IPS-11a (cell line): Measurements from ENCODE around the gene NCOA7.

ENCODE experiments used
- H3K4me3 ChIP-seq: one replicate; pipeline ENCODE4 v1.5.1; 2013; ENCODE audit warnings: low read depth, low read length, control low read depth

Gene NCOA7, protein sequence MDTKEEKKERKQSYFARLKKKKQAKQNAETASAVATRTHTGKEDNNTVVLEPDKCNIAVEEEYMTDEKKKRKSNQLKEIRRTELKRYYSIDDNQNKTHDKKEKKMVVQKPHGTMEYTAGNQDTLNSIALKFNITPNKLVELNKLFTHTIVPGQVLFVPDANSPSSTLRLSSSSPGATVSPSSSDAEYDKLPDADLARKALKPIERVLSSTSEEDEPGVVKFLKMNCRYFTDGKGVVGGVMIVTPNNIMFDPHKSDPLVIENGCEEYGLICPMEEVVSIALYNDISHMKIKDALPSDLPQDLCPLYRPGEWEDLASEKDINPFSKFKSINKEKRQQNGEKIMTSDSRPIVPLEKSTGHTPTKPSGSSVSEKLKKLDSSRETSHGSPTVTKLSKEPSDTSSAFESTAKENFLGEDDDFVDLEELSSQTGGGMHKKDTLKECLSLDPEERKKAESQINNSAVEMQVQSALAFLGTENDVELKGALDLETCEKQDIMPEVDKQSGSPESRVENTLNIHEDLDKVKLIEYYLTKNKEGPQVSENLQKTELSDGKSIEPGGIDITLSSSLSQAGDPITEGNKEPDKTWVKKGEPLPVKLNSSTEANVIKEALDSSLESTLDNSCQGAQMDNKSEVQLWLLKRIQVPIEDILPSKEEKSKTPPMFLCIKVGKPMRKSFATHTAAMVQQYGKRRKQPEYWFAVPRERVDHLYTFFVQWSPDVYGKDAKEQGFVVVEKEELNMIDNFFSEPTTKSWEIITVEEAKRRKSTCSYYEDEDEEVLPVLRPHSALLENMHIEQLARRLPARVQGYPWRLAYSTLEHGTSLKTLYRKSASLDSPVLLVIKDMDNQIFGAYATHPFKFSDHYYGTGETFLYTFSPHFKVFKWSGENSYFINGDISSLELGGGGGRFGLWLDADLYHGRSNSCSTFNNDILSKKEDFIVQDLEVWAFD

DNA sequence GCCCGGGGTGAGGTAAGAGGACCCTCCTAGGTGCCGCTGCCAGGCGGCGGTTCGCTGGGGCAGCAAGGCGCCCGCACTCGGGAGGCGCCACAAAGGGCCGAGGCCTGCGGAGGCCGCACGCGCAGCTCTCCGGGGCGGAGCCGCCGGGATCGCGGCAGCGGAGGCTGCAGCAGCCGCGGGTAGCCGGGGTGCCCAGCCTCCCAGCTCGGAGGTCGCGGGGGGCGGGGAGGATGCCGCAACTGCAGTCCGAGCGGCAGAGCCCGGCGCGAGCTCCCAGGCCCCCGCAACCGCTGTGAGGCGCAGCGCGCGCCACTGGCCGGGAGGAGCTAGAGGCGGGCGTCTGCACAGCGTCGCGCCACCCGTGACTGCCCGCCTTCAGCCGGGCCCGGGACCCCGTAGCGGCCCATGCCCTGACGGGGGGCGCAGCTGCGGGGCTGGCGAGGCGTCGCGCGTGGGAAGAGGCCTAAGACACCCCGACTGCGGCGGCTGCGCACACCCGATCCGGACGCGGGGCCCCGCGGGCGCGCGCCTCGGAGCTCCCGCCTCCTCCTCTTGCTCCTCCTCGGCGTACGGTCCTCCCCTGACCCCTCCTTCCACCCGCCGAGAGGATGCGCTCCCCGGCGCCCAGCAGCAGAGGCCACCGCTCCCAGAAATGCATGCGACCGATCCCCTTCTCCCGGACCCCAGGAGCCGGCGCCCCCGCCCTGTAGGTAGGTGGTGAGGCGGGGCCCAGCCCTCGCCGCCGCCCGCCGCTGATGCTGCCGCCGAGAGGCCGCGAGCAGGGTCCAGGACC, at the start of gene NCOA7:
Gene NCOA7, plus strand, starts transcription at position 603 of the 793 bp plus-strand sequence. CDS start 24,395 bp downstream, outside the sequence.
- H3K4me3 ChIP-seq, result peak within 1 kb of the TSS; percentile 88

DNA sequence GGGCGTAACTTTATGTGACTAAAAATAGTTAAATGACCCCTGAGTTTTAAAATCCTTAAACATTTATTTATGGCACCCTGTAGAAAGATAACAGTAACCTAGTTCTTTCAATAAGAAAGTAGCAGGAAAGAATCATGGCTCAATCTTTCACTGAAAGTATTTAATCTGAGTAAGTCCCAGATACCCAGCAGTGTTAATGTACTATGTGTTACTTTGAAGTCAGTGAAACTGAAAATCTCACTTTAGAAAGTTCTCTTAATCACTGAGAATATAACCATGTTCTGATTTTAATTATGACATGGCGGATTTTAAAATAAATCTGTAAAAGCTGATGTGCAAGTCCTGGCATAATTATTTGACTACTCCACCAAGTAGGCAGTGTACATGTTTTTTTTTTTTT, 49.4 kb upstream of the NCOA7 start:
- no peak overlapping the region for H3K4me3 ChIP-seq

DNA sequence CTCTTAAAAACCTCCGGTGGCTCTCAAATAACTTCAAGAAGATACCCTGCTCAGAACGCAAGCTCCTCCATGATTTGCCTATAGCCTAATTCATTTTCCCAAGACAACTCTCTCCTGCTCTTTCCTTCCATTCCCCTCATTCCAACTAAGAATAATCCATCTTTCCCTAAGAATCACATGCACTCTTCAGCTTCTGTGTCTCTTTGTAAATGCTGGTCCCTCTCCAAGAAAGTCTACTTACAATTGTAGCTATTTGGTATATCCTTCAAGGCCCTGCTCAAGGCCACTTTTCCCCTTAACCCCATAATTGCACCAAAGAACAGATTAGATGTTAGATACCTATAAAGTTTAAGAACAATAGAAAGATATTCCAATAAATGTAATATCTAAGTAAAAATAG, 48.7 kb upstream of the NCOA7 start:
- no peak overlapping the region for H3K4me3 ChIP-seq

DNA sequence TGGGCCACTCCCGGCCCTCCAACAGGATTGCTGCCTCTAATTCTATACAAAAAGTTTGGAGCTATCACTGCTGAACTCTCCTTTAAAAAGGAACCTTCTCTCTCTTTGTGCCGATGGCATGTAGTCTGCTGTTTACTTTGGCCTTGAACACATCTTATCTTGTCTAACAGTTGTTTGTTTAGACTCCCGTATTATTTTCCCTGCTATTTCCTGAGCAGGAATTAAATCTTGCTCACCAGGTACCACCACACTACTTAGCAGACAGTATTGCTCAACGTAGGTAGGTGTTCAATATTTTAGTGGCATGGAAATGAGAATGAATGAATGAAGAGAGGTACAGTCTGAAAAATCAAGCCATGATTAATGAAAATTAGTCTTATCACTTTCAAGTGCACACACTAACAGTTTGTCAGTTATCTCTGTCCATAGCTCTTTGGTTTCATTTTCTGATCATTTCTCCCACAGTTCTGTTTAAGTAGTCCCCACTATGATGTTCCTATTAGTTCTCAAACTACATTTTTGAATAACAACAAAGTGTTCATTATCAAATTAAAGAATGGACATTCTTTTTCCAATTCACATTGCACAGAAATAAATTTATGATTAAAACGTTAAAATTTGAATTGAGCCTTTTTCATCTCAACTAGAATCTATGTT, 48.2 kb upstream of the NCOA7 start:
- H3K4me3 ChIP-seq, result no peak overlapping the region

DNA sequence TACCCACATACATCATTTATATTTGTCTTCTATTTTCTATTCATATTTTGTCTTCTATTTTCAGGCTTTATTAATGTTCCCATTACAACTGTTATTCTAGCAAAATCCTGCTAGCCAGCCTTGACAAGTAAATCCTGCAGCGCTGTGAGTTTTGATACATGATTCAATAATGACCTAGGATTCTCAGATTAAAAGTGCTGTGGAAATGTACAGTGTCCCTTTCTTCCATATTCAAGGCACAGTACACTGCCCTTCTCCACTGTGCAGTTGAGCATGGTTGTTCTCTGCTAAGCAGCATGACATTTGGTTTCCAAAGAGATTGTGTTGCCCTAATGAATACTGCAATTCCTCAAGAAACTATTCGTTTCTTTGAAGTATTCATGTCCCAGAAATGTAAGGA, 47.2 kb upstream of the NCOA7 start:
- H3K4me3 ChIP-seq, result no peak overlapping the region

DNA sequence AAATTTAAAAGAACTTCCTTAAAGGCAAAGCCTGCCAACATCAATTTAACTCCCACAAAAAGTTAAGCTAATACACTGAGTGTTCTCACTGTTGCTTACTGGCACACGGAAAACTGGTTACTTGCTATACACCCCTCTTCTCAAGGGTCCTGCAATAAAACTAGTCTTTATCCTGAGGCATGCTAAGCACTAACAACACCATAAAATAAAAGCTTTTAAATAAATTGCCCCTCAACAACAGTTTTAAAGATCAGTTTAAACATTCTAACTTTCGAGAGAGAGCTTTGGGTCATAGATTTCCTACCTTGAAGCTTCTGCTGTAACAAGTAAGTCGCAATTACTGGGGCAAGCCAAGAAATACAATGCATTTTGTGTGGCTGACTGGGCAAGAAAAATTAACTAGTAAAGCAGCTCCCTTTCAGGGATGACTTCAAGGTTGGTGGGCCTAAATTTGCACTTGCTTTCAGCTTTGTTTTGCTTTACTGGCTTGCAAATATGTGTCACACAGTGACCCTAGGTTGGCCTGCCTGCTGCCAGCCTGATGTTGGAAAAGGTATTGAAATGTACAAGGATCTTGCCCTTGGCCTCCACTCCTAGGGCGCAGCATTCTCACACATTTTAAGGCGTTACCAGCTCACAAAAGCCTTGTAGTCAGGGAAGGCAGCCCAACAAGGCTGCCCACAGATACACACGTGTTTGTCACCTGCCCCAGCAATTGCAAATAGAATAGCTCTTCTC, 45.3 kb upstream of the NCOA7 start:
- H3K4me3 ChIP-seq, result peak overlapping the region; percentile 37

DNA sequence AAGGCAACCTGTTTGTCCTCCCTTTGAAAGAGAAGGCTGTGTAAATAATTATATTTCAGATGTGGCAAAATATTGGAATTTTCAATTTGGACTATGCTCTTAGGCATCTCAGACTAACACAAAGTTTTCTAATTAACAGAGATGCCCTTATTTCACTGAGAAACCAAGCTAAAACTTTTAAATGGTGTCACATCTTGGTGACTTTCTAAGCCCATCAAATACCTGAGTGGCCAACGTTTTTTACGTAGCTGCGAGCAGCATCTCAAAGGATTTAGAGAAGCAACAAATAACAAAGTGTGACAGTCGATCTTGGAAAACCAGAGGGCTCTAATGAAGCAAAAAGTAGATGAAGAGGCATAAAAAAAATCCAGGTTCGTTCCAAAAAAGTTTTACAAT, 44.7 kb upstream of the NCOA7 start:
- H3K4me3 ChIP-seq, result peak overlapping the region; percentile 60

DNA sequence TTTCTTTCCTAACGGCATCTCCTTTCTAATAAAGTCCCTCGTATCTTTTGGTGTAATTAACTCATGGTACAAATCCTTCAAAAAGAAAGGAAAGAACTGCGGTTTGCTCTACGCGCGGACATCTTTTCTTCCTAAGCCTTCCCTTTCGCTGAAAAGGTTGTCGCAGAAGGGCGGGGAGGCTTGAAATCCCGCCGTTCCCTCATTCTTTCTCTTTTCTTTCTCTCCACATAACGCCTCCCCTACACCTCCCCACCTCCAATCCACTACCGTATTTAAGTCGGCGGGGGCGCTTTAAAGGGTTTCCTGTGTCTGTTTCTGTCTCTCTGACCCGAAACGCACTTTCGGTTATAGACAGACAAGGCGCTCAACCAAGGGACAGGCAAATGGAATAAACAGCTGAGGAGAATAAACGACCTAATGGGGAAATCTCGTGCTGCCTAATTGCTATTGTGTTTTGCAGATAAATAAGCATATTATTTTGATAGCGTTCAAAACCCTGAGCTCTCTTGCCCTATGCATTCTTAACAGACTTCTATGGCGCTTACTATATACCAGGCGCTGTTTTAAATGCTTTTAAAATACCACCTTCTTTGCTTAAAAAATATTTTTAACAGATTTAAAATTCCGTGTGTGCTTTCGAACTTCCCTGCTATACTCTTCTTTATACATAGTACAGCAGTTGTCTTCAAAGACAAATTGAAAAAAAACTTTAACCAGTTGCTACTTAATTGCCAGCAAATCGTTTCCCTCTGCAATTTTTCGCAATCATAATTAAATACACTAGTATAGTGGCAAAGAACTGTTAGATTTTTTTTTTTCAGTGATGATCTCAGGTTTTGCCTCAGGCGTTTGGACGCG, 43.8 kb upstream of the NCOA7 start:
- H3K4me3 ChIP-seq, result peak overlapping the region; percentile 60

DNA sequence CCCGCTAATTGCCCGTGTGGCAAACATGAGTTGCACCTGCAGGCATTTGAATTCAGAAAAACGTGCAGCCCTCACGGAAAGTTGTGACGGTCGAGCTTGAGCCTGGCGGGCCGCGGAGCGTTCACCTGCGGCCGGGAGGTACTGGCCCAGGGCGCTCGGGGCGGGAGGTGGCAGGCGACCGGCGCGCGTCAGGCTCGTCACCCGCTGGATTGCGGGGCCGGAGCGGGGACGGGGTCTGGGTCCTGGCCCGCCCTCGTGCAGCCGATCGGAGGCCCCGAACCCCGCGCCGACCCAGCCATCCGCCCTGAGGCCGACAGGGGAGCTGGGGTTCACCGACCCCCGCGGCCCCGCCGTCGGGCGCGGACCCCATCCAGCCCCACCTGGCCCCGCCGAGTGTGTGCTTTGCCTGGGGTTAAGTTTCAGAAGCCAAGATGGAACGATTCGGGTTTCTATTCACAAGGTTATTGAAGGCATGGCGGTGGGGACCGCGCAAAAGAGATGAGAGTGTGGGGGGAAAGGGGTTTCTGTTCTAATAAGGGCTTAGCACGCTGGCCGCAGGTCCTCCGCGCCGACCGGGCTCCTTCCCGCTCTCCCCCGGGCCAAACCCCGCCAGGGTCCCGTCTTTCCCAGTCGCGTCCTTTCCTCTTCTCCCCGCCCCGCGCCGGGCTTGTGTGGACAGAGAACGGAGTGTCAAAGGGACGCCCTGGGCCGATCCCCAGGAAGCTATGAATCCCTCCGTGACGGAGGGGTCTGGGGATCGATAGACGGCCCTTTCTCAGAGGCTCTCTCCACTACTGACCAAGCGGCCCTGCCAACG, 43.0 kb upstream of the NCOA7 start:
- peak overlapping the region; percentile 60 for H3K4me3 ChIP-seq

DNA sequence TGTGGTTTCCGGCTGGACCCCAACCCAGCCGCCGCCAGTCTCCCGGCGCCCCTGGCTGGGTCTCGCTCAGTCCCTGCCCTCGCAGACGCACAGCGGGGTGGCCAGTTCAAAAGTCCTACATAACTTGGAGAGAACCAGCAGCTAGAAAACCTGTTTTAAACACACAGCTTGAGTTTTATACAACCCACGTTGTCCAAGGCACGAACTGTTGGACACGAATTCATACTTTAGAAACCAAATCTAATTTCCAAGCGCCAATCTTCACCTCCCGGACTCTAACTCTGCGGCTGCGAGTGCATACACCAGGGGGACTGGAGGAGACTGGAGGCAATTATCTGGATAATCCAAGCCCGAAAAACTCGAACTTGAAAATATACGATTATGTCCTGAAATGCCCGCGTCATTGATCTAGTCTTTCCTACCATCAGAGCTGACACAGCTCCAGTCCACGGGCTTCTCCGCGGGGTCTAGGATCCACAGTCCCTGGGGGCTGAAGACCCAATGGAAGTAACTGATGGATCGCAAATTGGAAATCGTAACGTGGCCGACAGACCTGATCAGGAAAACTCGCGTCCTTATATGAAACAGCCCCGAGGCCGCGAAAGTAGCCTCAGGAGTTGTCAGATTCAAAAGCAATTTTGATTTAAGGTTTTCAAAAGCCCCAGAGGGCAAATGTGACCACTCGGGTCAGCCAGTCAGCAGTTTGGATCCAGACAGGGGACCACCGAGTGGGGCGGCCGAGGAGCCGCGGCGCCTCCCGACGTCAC, 42.2 kb upstream of the NCOA7 start:
- H3K4me3 ChIP-seq, result peak overlapping the region; percentile 60

DNA sequence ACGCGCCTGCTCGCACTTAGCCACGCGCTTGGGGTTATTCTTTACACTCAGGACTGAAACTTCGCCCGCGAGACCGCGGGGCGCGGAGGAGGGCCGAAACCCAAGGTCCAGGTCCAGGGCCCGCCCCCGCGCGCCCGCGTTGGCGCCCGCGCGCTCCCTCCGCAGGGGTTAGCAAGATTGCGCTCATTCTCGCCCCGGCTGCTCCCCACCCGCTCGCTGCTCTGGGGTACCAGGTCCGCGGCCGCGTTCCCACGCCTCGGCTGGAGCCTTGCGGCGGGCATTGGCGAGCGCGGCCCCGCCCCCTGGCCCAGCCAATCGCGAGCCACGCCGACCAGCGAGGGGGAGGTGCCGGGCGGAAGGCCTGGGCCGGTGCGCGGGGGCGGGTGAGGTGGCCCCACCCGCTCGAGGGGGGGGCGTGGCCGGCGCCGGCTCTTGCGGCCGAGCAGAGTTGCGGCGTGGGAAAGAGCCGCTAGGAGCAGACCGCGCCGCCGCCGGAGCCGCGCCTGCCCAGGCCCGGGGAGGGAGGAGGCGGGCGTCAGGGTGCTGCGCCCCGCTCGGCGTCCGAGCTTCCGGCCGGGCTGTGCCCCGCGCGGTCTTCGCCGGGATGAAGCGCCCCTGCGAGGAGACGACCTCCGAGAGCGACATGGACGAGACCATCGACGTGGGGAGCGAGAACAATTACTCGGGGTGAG, 41.4 kb upstream of the NCOA7 start, which contains the start of gene HEY2:
Gene HEY2, plus strand, starts transcription at position 460 of the 692 bp plus-strand sequence. Its CDS starts 145 bp downstream, at position 605.
- peak within 1 kb of the TSS; percentile 67 for H3K4me3 ChIP-seq

DNA sequence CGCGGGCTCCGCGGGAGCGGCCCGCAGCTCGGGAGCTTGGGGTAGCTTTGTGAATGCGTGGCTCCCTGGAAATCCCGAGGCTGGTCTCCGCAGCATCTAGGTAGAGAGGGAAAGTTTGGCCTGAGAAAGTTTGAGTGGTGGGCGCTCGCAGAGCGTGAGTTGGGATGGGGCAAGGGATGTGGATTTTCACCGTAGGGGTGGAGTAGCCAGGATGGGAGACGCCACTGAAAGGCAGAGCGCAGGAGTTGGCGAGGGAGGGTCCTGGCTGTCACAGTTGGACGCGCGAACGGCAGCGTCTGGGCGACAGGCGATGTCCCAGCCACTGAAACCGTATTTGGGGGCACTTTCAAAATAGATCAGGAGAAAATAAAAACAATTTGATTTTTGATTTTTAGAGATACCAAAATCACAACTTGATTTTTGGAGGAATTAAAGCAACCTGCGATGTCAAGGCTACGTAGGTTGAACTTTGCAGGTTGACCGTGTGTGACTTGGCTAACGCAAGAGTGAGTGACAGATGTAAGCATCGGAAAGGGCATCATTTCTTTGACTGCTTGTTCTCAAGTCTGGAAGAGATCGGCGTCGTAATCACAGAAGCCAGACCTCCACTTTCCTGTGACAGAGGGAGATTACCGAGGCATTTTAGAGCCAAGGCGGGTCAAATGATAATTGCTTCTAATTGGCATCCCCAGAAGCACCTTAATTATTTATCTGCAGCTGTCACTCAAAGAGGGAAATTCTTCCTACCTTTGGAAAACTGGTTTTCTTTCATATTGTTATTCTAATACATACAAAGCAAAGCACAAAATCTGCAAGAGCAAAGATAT, 40.7 kb upstream of the NCOA7 start:
- H3K4me3 ChIP-seq, result peak overlapping the region; percentile 67

DNA sequence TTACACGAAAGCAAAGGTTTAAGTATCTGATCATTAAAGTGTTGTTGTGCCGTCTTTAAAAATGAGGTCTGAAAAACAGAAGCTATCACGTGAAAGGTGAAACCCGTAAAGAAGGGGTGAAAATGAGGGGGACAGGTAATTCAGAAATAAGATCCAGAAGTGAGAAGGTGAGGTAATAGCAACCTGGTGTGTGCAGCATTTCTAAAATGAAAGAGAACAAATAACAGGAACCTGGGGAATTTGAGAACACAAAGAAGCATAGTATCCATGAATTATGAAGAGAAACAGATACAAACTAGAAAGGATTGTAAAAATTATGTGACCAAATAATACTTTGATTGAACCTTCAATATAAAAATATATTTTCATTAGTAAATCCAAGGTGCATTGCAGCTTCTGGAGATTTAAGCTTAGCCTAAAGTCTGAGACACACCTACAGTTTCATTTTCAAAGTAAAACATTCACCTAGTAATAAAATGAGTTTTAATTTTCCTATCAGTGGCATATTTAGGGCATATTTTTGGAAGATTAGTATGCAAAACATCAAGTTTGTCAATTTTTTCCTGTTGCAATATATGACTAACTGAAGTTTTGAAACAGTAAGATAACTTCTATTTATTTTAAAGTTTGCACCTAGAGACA, 39.9 kb upstream of the NCOA7 start:
- peak overlapping the region; percentile 67 for H3K4me3 ChIP-seq

DNA sequence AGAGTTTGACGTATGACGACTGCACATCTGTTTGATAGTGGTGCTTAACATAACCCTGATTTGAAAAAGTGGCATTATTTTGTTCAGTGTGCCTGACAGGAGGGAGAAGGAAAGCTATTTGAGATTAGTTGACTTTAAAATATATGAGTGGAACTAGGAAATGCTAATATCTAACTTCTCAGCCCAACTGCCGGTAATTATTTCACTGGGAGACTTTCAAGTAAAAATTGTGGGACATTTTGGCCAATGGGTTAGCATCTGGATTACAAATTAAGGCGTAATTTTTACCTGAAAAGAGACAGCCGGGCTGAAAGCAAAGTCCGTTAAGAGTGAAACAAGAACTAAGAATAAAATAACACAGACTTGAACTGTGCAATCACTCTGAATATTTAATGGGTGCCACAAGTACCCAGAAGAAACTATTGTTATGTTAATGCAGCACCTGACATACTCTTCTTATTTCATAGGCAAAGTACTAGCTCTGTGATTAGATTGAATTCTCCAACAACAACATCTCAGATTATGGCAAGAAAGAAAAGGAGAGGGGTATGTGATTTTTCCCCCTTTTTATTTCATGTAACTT, 39.3 kb upstream of the NCOA7 start:
- peak overlapping the region; percentile 67 for H3K4me3 ChIP-seq

DNA sequence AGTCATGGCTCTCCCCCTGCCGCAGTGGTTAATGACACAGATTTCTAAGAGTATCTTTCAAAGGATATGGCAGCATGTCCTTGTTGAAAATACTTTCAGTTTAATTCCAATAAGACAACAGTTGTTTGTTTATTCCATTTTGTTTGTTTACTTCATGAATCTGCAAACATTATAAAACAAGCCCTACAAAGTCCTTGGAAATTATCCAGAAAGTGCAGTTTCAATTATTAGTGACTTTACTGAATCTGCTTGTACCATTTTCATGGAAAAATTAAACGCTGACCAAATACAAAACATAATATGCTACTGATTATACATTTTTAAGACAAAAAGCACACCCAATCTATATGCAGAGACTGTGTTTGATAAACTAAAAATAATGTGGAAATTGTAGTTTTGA, 38.0 kb upstream of the NCOA7 start:
- H3K4me3 ChIP-seq, result no peak overlapping the region
